Measurements from ENCODE around the gene FANCB. TPM values are rescaled to one million over a fixed set of nuclear protein-coding genes. Genes with fewer than 3 reads are reported as not detected.
A peak's percentile ranks its signal among the peaks of the same experiment; 100 is the strongest.

FANCB gene
- total and polyA plus RNA-seq, 2 donors (not counting 1 experiment from before 2014, with no cell fraction given), result 3.1 to 3.9 TPM

GRCh38 chrX:14851526-14851925 lies 21.3 kb downstream of the FANCB start:
- intact Hi-C loops (cut with micrococcal nuclease), result no loop called here
- Histone ChIP-seq H3K4me2 (replicated peaks; ENCODE audit: low read depth, low read length, poor library complexity, severe bottlenecking) (peak overlapping the region; percentile 48), H4K20me1 (ENCODE audit: control insufficient read depth, insufficient read depth, low read length, poor library complexity, severe bottlenecking) (no peaks in the 10 kb centered on the region), H3K4me3 (ENCODE audit: control extremely low read depth in 1 of 5, extremely low read depth in 1 of 5, insufficient read depth in 1 of 5, low read depth in 2 of 5, low read length in 4 of 5) (no peak overlapping the region), H3K27ac (ENCODE audit: low read length in 2 of 2) (peak overlapping the region in 1 of 2 donors; percentile 62), H3K27me3 (replicated peaks in 1 of 4; ENCODE audit: control extremely low read depth in 1 of 4, control insufficient read depth in 3 of 4, insufficient read depth in 4 of 4, low read length in 3 of 4) (no peaks in the 10 kb centered on the region), H3K4me1 (ENCODE audit: control insufficient read depth in 2 of 2, insufficient read depth in 2 of 2, low read length in 2 of 2) (peaks cover 8 to 11% of the 10 kb centered on the region in 2 donors), H3K79me2 (ENCODE audit: control insufficient read depth, insufficient read depth, low read length) (no peaks in the 10 kb centered on the region), H2AFZ (ENCODE audit: insufficient read depth, low read depth, low read length, poor library complexity, severe bottlenecking) (no peak overlapping the region), H3K36me3 (replicated peaks in 1 of 2; ENCODE audit: control extremely low read depth in 1 of 2, control insufficient read depth in 1 of 2, extremely low read depth in 1 of 2, insufficient read depth in 2 of 2, low read length in 1 of 2) (no peaks in the 10 kb centered on the region), H3K9ac (ENCODE audit: low read length) (peak overlapping the region; percentile 47), H3K9me3 (ENCODE audit: control extremely low read depth in 1 of 3, control insufficient read depth in 2 of 3, insufficient read depth in 1 of 3, low read length in 2 of 3) (no peaks in the 10 kb centered on the region)
- DNase-seq (no peak), ATAC-seq (ENCODE audit: low read depth) (no peak)
- WGBS (ENCODE audit: insufficient coverage), result no CpG with 5 or more reads among the region's 3 CpGs
- no peak overlapping the region for H3K4me3 Mint-ChIP-seq
- TF ChIP-seq EZH2 (IDR thresholded peaks at IDR 0.05; ENCODE audit: borderline replicate concordance, insufficient read depth, low read depth, low read length, poor library complexity, severe bottlenecking) (no peak), CTCF (IDR thresholded peaks at IDR 0.05) (no peak)
- H3K27ac Mint-ChIP-seq, result no peak overlapping the region
- ChIA-PET POLR2A (no interaction called here), CTCF (no interaction called here)
- H3K9me3 Mint-ChIP-seq (ENCODE audit: insufficient read depth), result no peaks in the 10 kb centered on the region
- peaks cover 8% of the 10 kb centered on the region for H3K4me1 Mint-ChIP-seq
- H3K27me3 Mint-ChIP-seq, result no peaks in the 10 kb centered on the region

- Mint-ChIP-seq H3K27ac (no peak overlapping the region), H3K4me3 (no peak overlapping the region), H3K4me1 (no peaks in the 10 kb centered on the region), H3K27me3 (no peaks in the 10 kb centered on the region), H3K9me3 (ENCODE audit: insufficient read depth) (no peaks in the 10 kb centered on the region)
- intact Hi-C loops (cut with micrococcal nuclease), result no loop called here
- CTCF ChIA-PET, result no interaction called here
- Histone ChIP-seq H3K4me1 (ENCODE audit: control insufficient read depth in 2 of 2, insufficient read depth in 2 of 2, low read length in 2 of 2) (no peaks in the 10 kb centered on the region), H2AFZ (ENCODE audit: insufficient read depth, low read depth, low read length, poor library complexity, severe bottlenecking) (no peak overlapping the region), H3K27me3 (replicated peaks in 1 of 4; ENCODE audit: control extremely low read depth in 1 of 4, control insufficient read depth in 3 of 4, insufficient read depth in 4 of 4, low read length in 3 of 4) (no peaks in the 10 kb centered on the region), H3K9ac (ENCODE audit: low read length) (no peak overlapping the region), H3K4me3 (ENCODE audit: control extremely low read depth in 1 of 5, extremely low read depth in 1 of 5, insufficient read depth in 1 of 5, low read depth in 2 of 5, low read length in 4 of 5) (no peak overlapping the region), H3K27ac (ENCODE audit: low read length in 2 of 2) (no peak overlapping the region), H3K4me2 (replicated peaks; ENCODE audit: low read depth, low read length, poor library complexity, severe bottlenecking) (no peak overlapping the region), H3K36me3 (replicated peaks in 1 of 2; ENCODE audit: control extremely low read depth in 1 of 2, control insufficient read depth in 1 of 2, extremely low read depth in 1 of 2, insufficient read depth in 2 of 2, low read length in 1 of 2) (no peaks in the 10 kb centered on the region), H3K9me3 (ENCODE audit: control extremely low read depth in 1 of 3, control insufficient read depth in 2 of 3, insufficient read depth in 1 of 3, low read length in 2 of 3) (no peaks in the 10 kb centered on the region), H3K79me2 (ENCODE audit: control insufficient read depth, insufficient read depth, low read length) (no peaks in the 10 kb centered on the region), H4K20me1 (ENCODE audit: control insufficient read depth, insufficient read depth, low read length, poor library complexity, severe bottlenecking) (no peaks in the 10 kb centered on the region)
- TF ChIP-seq EZH2 (IDR thresholded peaks at IDR 0.05; ENCODE audit: borderline replicate concordance, insufficient read depth, low read depth, low read length, poor library complexity, severe bottlenecking) (no peak), CTCF (IDR thresholded peaks at IDR 0.05) (no peak)
- ATAC-seq (ENCODE audit: low read depth) (no peak), DNase-seq (no peak)
- WGBS (ENCODE audit: insufficient coverage), result no CpG with 5 or more reads among the region's 4 CpGs
- POLR2A ChIA-PET, result no interaction called here
Observed at GRCh38 chrX:14843666-14844065, 29.2 kb downstream of the FANCB start.
